ENCODE measurements around the gene YIPF5.

DNA sequence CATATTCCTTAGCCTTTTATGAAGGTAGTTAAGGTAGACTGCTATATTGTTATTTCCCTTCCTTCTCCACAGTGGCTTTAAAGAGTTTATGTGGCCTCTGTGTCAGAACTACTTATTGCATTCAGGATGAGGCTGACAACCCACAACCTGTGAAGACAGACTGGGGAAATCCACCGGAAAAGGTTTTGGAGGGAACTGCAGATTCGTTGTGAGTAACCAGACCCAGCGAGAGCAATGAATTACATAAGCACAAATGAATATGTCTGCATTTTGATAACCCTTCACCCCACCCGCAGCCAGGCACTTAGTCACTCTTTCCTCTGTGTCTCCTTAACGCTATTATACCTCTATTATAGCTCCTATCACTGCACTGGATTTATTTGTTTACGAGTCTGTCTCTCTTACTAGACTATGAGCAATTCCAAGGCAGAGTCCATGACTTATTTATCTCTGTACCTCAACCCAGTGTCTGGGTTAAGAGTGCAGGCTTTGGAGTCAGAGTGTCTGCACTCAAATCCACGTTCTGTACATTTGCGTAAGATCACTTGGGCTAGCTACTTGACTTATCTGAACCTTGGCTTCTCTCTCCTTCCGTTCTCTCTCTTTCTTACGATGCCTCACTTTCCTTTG lies 19.5 kb upstream of the YIPF5 start:
- TF ChIP-seq POLR2A (IDR thresholded peaks at IDR 0.05; ENCODE audit: low read depth, low read length): peak; percentile 74
- TF ChIP-seq, protein P1, sequence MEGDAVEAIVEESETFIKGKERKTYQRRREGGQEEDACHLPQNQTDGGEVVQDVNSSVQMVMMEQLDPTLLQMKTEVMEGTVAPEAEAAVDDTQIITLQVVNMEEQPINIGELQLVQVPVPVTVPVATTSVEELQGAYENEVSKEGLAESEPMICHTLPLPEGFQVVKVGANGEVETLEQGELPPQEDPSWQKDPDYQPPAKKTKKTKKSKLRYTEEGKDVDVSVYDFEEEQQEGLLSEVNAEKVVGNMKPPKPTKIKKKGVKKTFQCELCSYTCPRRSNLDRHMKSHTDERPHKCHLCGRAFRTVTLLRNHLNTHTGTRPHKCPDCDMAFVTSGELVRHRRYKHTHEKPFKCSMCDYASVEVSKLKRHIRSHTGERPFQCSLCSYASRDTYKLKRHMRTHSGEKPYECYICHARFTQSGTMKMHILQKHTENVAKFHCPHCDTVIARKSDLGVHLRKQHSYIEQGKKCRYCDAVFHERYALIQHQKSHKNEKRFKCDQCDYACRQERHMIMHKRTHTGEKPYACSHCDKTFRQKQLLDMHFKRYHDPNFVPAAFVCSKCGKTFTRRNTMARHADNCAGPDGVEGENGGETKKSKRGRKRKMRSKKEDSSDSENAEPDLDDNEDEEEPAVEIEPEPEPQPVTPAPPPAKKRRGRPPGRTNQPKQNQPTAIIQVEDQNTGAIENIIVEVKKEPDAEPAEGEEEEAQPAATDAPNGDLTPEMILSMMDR (IDR thresholded peaks at IDR 0.05; ENCODE audit: extremely low read depth in 1 of 2, insufficient read depth in 1 of 2, low read depth in 1 of 2, low read length in 2 of 2): no peak
- peak; percentile 95 for TF ChIP-seq POLR2AphosphoS5 (IDR thresholded peaks at IDR 0.05; ENCODE audit: insufficient read depth, low read depth, low read length)
- TF ChIP-seq JUN (IDR thresholded peaks at IDR 0.05; ENCODE audit: borderline replicate concordance, insufficient read depth, insufficient read length, low read depth): peak; percentile 87
- TF ChIP-seq, protein P2, sequence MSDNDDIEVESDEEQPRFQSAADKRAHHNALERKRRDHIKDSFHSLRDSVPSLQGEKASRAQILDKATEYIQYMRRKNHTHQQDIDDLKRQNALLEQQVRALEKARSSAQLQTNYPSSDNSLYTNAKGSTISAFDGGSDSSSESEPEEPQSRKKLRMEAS (IDR thresholded peaks at IDR 0.05; ENCODE audit: insufficient read depth, insufficient read length): no peak
